Right lobe of liver (tissue), 4 donors: ENCODE data around the gene LRMDA.

ENCODE experiments used
- POLR2A ChIP-seq: fragments of 450-650 bp; IDR thresholded peaks from one replicate; pipeline ENCODE4 v1.6.1; 2017; ENCODE audit warnings: antibody characterized with exemption, mild to moderate bottlenecking
- TF ChIP-seq, protein P1 (sequence below), 4 donors: fragments of 200-600 bp in 3 of 4; fragments of 450-650 bp in 1 of 4; IDR thresholded peaks; one replicate each; pipeline versions ENCODE4 v1.5.1 to v1.8.0; 2016 to 2022; ENCODE audit warnings: antibody characterized with exemption in 4 of 4, mild to moderate bottlenecking in 2 of 4
- donor health status: DM: no; HTN: no; CAD: no.
- donor health status: DM: no; HTN: no; CAD: no.
- donor health status: DM: no; HTN: yes; CAD: no.

DNA sequence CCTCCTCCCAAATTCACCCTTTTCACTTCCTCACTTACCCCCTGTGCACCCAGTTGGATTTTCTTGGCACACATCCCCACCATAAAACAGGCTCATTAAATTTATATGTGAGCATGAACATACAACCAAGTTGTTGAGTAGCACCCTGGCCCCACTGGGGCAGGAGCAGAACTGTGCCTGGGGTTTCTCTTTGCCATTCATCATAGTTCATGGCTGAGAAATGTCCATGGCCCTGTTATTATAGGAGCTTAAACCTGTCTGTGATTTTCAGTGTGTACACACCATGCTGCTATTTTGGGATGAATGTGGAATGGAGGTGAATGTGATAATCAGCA lies 618.8 kb downstream of the LRMDA start:
- TF ChIP-seq, protein P1, sequence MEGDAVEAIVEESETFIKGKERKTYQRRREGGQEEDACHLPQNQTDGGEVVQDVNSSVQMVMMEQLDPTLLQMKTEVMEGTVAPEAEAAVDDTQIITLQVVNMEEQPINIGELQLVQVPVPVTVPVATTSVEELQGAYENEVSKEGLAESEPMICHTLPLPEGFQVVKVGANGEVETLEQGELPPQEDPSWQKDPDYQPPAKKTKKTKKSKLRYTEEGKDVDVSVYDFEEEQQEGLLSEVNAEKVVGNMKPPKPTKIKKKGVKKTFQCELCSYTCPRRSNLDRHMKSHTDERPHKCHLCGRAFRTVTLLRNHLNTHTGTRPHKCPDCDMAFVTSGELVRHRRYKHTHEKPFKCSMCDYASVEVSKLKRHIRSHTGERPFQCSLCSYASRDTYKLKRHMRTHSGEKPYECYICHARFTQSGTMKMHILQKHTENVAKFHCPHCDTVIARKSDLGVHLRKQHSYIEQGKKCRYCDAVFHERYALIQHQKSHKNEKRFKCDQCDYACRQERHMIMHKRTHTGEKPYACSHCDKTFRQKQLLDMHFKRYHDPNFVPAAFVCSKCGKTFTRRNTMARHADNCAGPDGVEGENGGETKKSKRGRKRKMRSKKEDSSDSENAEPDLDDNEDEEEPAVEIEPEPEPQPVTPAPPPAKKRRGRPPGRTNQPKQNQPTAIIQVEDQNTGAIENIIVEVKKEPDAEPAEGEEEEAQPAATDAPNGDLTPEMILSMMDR (IDR thresholded peaks at IDR 0.05): no peak
- no peak for TF ChIP-seq POLR2A
